IMR-90 (cell line): ENCODE measurements around the gene ABL2. TPM values are rescaled to one million over a fixed set of nuclear protein-coding genes. Genes with fewer than 3 reads are reported as not detected.

ENCODE experiments used
- ATAC-seq: fragments of 200-7000 bp; cut with Tn5 transposase; 2 replicates; pipeline ENCODE4 v1.9.1; 2020; ENCODE audit warnings: low read depth, mild to moderate bottlenecking, moderate library complexity
- BruUV-seq: library from RNA; stranded (reverse); fragments of 400-500 nt; replicated peaks from 2 replicates; lab custom pipeline; 2021; lab: Mats Ljungman, UMichigan
- CTCF ChIA-PET: fragments of 300-600 bp; formaldehyde crosslinking; extraction: SDS; loops from one replicate; lab custom pipeline; 2021; ENCODE audit warnings: antibody characterized with exemption; lab: Yijun Ruan, JAX
- POLR2A ChIA-PET: fragments of 300-600 bp; sonication (Branson Sonifier 250); formaldehyde crosslinking; loops from one replicate; lab custom pipeline; 2022; ENCODE audit warnings: antibody characterized with exemption; ENCODE audit not compliant: unreplicated experiment; lab: Charles Lee
- DNase-seq: peaks from one replicate; pipeline ENCODE4 v3.0.0; 2013
- H2AFZ ChIP-seq: replicated peaks from 2 replicates; pipeline ENCODE3; 2013; ENCODE audit warnings: low read length, mild to moderate bottlenecking; ENCODE audit not compliant: poor library complexity
- H2AK5ac ChIP-seq: 2 replicates; pipeline ENCODE4 v1.6.1; 2013; ENCODE audit warnings: low read depth, low read length, inconsistent platforms
- H2AK9ac ChIP-seq: replicated peaks from 2 replicates; pipeline ENCODE3; 2013; ENCODE audit warnings: mild to moderate bottlenecking, low read depth, low read length, moderate library complexity; ENCODE audit not compliant: poor library complexity
- H2BK120ac ChIP-seq: 2 replicates; pipeline ENCODE4 v1.6.1; 2013; ENCODE audit warnings: low read depth, low read length, inconsistent platforms
- H2BK15ac ChIP-seq: 3 replicates; pipeline ENCODE4 v1.6.1; 2013; ENCODE audit warnings: low read depth, low read length, inconsistent platforms
- H2BK20ac ChIP-seq: 2 replicates; pipeline ENCODE4 v1.6.1; 2013; ENCODE audit warnings: low read depth, mild to moderate bottlenecking, inconsistent platforms, low read length, moderate library complexity
- H2BK5ac ChIP-seq: 2 replicates; pipeline ENCODE4 v1.6.1; 2013; ENCODE audit warnings: mild to moderate bottlenecking, low read depth, low read length, inconsistent platforms; ENCODE audit not compliant: poor library complexity, severe bottlenecking
- H3K14ac ChIP-seq: replicated peaks from 2 replicates; pipeline ENCODE4 v1.6.1; 2013; ENCODE audit warnings: low read depth, low read length, inconsistent platforms
- H3K18ac ChIP-seq: 2 replicates; pipeline ENCODE4 v1.6.1; 2013; ENCODE audit warnings: low read depth, low read length, control low read depth
- H3K23ac ChIP-seq: 2 replicates; pipeline ENCODE4 v1.6.1; 2013; ENCODE audit warnings: low read depth, low read length, inconsistent platforms
- H3K27ac ChIP-seq: 2 replicates; pipeline ENCODE4 v1.5.1; 2013; ENCODE audit warnings: mild to moderate bottlenecking, control low read depth, low read length; ENCODE audit not compliant: insufficient read depth
- H3K27me3 ChIP-seq: 2 replicates; pipeline ENCODE4 v1.6.1; 2013; ENCODE audit warnings: low read length; ENCODE audit not compliant: control insufficient read depth, insufficient read depth
- H3K36me3 ChIP-seq: 2 replicates; pipeline ENCODE4 v1.6.1; 2013; ENCODE audit warnings: low read length, mixed read lengths; ENCODE audit not compliant: control insufficient read depth, insufficient read depth
- H3K4ac ChIP-seq: 2 replicates; pipeline ENCODE4 v1.6.1; 2013; ENCODE audit warnings: low read depth, low read length, inconsistent platforms
- H3K4me1 ChIP-seq: 2 replicates; pipeline ENCODE4 v1.6.1; 2013; ENCODE audit warnings: low read length, mixed read lengths; ENCODE audit not compliant: control insufficient read depth, insufficient read depth
- H3K4me2 ChIP-seq: 2 replicates; pipeline ENCODE4 v1.6.1; 2013; ENCODE audit warnings: low read depth, mild to moderate bottlenecking, control low read depth, low read length, moderate library complexity
- H3K4me3 ChIP-seq: 2 replicates; pipeline ENCODE4 v1.5.1; 2013; ENCODE audit warnings: low read depth, mild to moderate bottlenecking, control low read depth, low read length, moderate library complexity; ENCODE audit not compliant: insufficient read depth
- H3K56ac ChIP-seq: 2 replicates; pipeline ENCODE4 v1.6.1; 2013; ENCODE audit warnings: low read length, inconsistent platforms; ENCODE audit not compliant: insufficient read depth; ENCODE audit errors: extremely low read depth
- H3K79me1 ChIP-seq, 2 experiments: 2 replicates each; pipeline ENCODE4 v1.6.1; 2013; ENCODE audit warnings: low read length in 2 of 2, inconsistent platforms in 1 of 2, low read depth in 1 of 2
- H3K9ac ChIP-seq: 2 replicates; pipeline ENCODE4 v1.6.1; 2013; ENCODE audit warnings: low read depth, low read length, control low read depth
- H3K9me1 ChIP-seq: 2 replicates; pipeline ENCODE4 v1.6.1; 2013; ENCODE audit warnings: low read length, inconsistent platforms; ENCODE audit not compliant: insufficient read depth
- H3K9me3 ChIP-seq: 2 replicates; pipeline ENCODE4 v1.6.1; 2013; ENCODE audit warnings: low read length; ENCODE audit not compliant: control insufficient read depth, insufficient read depth
- H4K20me1 ChIP-seq: 2 replicates; pipeline ENCODE4 v1.6.1; 2013; ENCODE audit warnings: low read length, inconsistent platforms; ENCODE audit not compliant: insufficient read depth
- H4K5ac ChIP-seq: 2 replicates; pipeline ENCODE4 v1.6.1; 2013; ENCODE audit warnings: mild to moderate bottlenecking, low read depth, low read length, control low read depth
- H4K8ac ChIP-seq, 2 experiments: 2 replicates each; pipeline ENCODE4 v1.6.1; 2013; ENCODE audit warnings: low read depth in 2 of 2, low read length in 2 of 2, control low read depth in 1 of 2, inconsistent platforms in 1 of 2
- H4K91ac ChIP-seq: 2 replicates; pipeline ENCODE4 v1.6.1; 2013; ENCODE audit warnings: low read depth, low read length, inconsistent platforms; ENCODE audit not compliant: insufficient read depth
- CTCF ChIP-seq: conservative IDR thresholded peaks from 2 replicates; pipeline ENCODE4 v1.5.1; 2012; ENCODE audit warnings: mild to moderate bottlenecking, low read depth, low read length, improper control_type of control experiment
- MAFK ChIP-seq: IDR thresholded peaks from 2 replicates; pipeline ENCODE4 v1.6.1; 2012; ENCODE audit warnings: low read depth, low read length, improper control_type of control experiment
- MAZ ChIP-seq: IDR thresholded peaks from 2 replicates; pipeline ENCODE4 v1.6.1; 2012; ENCODE audit warnings: low read depth, mild to moderate bottlenecking, low read length, improper control_type of control experiment, moderate library complexity, borderline replicate concordance
- RCOR1 ChIP-seq: IDR thresholded peaks from 2 replicates; pipeline ENCODE4 v1.6.1; 2012; ENCODE audit warnings: mild to moderate bottlenecking, low read length, improper control_type of control experiment; ENCODE audit not compliant: insufficient replicate concordance
- SMC3 ChIP-seq: fragments of 150-350 bp; IDR thresholded peaks from 2 replicates; pipeline ENCODE4 v1.6.1; 2016; ENCODE audit warnings: low read depth, mild to moderate bottlenecking, antibody characterized with exemption, low read length, moderate library complexity
- WGBS, 2 experiments: methylation state at CpG; one replicate each; pipeline versions ENCODE4 v1.1.5 to v1.1.7; 2013; ENCODE audit warnings: missing lambda C conversion rate in 2 of 2; ENCODE audit not compliant: insufficient read length in 1 of 2; ENCODE audit errors: extremely low coverage in 2 of 2; 5-methylcytosine and 5-hydroxymethylcytosine counted together
- dilution Hi-C: fragments of 300-500 bp; cut with HindIII; formaldehyde crosslinking; loops from one replicate; pipeline ENCODE4 v1.14.3; 2018; ENCODE audit warnings: low sequenced_read_pairs; ENCODE audit not compliant: unreplicated experiment
- in situ Hi-C: fragments of 300-500 bp; cut with MboI; formaldehyde crosslinking; loops from 3 replicates; pipeline ENCODE4 v1.14.3; 2019; ENCODE audit warnings: low sequenced_read_pairs, inconsistent platforms, mixed read lengths
- intact Hi-C: fragments of 100-400 bp; cut with micrococcal nuclease; formaldehyde crosslinking; loops from 2 replicates; pipeline ENCODE4 v1.10.0; 2022
- polyA plus RNA-seq, 3 experiments: library from polyadenylated mRNA; depleted of rRNA; stranded (reverse); fragments of >200 nt; gene quantifications; 2 replicates each; pipeline ENCODE4 v1.2.3, GENCODE V29; 2012; ENCODE audit warnings: low replicate concordance in 1 of 3
- total RNA-seq: library from RNA; depleted of rRNA; stranded (reverse); fragments of >200 nt; gene quantifications from 2 replicates; pipeline ENCODE4 v1.2.3, GENCODE V29; 2012

ABL2 gene
- total and polyA plus RNA-seq, 2 of the 4 experiments (the other 2 are of a cell fraction): 9.7 to 110 TPM

GRCh38 chr1:179253286-179253972 is 24.0 kb upstream of the ABL2 start:
- TF ChIP-seq MAFK: no peak
- no peak for TF ChIP-seq SMC3
- no peak for TF ChIP-seq MAZ
- TF ChIP-seq CTCF: no peak
- TF ChIP-seq RCOR1: no peak
- BruUV-seq: no TSS peak

More at GRCh38 chr1:179253286-179253972, 24.0 kb upstream of the ABL2 start:
- no peak overlapping the region for H4K91ac ChIP-seq
- DNase-seq: peak; percentile 41
- H3K36me3 ChIP-seq: no peaks in the 10 kb centered on the region
- no peak overlapping the region for H2BK5ac ChIP-seq
- H2AK9ac ChIP-seq: no peak overlapping the region
- WGBS, 2 experiments: 53% methylated on average over 3 of the region's 8 CpGs; no CpG with 5 or more reads in 1 of the 2 experiments
- H2AK5ac ChIP-seq: no peak overlapping the region
- H4K20me1 ChIP-seq: no peaks in the 10 kb centered on the region
- H3K27ac ChIP-seq: no peak overlapping the region
- H3K4ac ChIP-seq: no peak overlapping the region
- ATAC-seq: peak; percentile 63
- H3K4me3 ChIP-seq: no peak overlapping the region
- H3K14ac ChIP-seq: peak overlapping the region; percentile 17; the same call in 1 of the 2 replicates
- dilution Hi-C loops (no loop called here), in situ Hi-C loops (loop anchor here (5.0 to 25.0 kb wide), 2 partner anchors 114 to 334 kb away; partner anchors contain the start of genes AXDND1, NPHS2 and TDRD5), intact Hi-C loops (loop anchor here (5.0 kb wide), 3 partner anchors 39 to 559 kb away; partner anchors contain the start of gene SOAT1)
- H3K79me1 ChIP-seq: no peaks in the 10 kb centered on the region
- H4K5ac ChIP-seq: no peak overlapping the region
- H3K56ac ChIP-seq: no peak overlapping the region
- H3K23ac ChIP-seq: no peak overlapping the region
- H3K9me1 ChIP-seq: no peaks in the 10 kb centered on the region
- ChIA-PET POLR2A (no interaction called here), CTCF (interaction anchor here (1.0 kb wide), 1 partner anchor 112 kb away, joined by 3 read pairs; no protein-coding TSS in a partner anchor)
- no peak overlapping the region for H3K18ac ChIP-seq
- no peak overlapping the region for H2BK20ac ChIP-seq
- H2AFZ ChIP-seq: no peak overlapping the region
- H3K9me3 ChIP-seq: no peaks in the 10 kb centered on the region
- H3K9ac ChIP-seq: no peak overlapping the region
- no peak overlapping the region for H2BK15ac ChIP-seq
- no peak overlapping the region for H2BK120ac ChIP-seq
- H3K4me1 ChIP-seq: peaks cover 2% of the 10 kb centered on the region; the same call in 1 of the 2 replicates
- H3K27me3 ChIP-seq: no peaks in the 10 kb centered on the region
- H3K4me2 ChIP-seq: no peak overlapping the region
- H4K8ac ChIP-seq: no peak overlapping the region
